WTC11 (cell line): ENCODE data around the gene NDUFS2. TPM values are rescaled to one million over a fixed set of nuclear protein-coding genes. Genes with fewer than 3 reads are reported as not detected.
A peak's percentile ranks its signal among the peaks of the same experiment; 100 is the strongest.

Experiments used
- ATAC-seq: fragments of 200-7000 bp; cut with Tn5 transposase; 2 replicates; pipeline ENCODE4 v1.10.0; 2021; ENCODE audit warnings: mild to moderate bottlenecking, moderate library complexity
- CTCF ChIA-PET: fragments of 300-600 bp; sonication (Branson Sonifier 250); formaldehyde crosslinking; loops from one replicate; lab custom pipeline; 2021; ENCODE audit warnings: antibody characterized with exemption; lab: Charles Lee
- POLR2A ChIA-PET: fragments of 350-600 bp; sonication (Branson Sonifier 250); formaldehyde crosslinking; loops from one replicate; lab custom pipeline; 2021; ENCODE audit warnings: antibody characterized with exemption; lab: Charles Lee
- DNase-seq: peaks from one replicate; pipeline ENCODE4 v3.0.0; 2021; ENCODE audit warnings: low spot score
- H3K27ac Mint-ChIP-seq: 2 replicates; pipeline ENCODE4 v1.8.0; 2021; ENCODE audit warnings: mixed read lengths
- H3K27me3 Mint-ChIP-seq: 2 replicates; pipeline ENCODE4 v1.8.0; 2021; ENCODE audit warnings: low read depth, mild to moderate bottlenecking, moderate library complexity, mixed read lengths
- H3K36me3 Mint-ChIP-seq: 2 replicates; pipeline ENCODE4 v1.8.0; 2021; ENCODE audit warnings: mixed read lengths
- H3K4me1 Mint-ChIP-seq: 2 replicates; pipeline ENCODE4 v1.8.0; 2022; ENCODE audit warnings: mixed read lengths
- H3K4me3 Mint-ChIP-seq: 2 replicates; pipeline ENCODE4 v1.8.0; 2021; ENCODE audit warnings: mild to moderate bottlenecking, moderate library complexity, mixed read lengths
- H3K9me3 Mint-ChIP-seq: 2 replicates; pipeline ENCODE4 v1.8.0; 2021; ENCODE audit warnings: mixed read lengths
- ETV6 ChIP-seq: sonication (generic); formaldehyde crosslinking; IDR thresholded peaks from 2 replicates; pipeline ENCODE4 v1.8.1; 2022; ENCODE audit warnings: mild to moderate bottlenecking, missing genetic modification reagents
- FOXK1 ChIP-seq: sonication (generic); formaldehyde crosslinking; IDR thresholded peaks from 2 replicates; pipeline ENCODE4 v1.8.0; 2022; ENCODE audit warnings: mild to moderate bottlenecking, moderate library complexity, missing genetic modification reagents
- JAZF1 ChIP-seq: fragments of 250-450 bp; sonication (Bioruptor Pico); IDR thresholded peaks from 2 replicates; pipeline ENCODE4 v1.9.0; 2021; ENCODE audit warnings: moderate library complexity, mild to moderate bottlenecking, inconsistent platforms
- NFYB ChIP-seq: sonication (generic); formaldehyde crosslinking; conservative IDR thresholded peaks from 2 replicates; pipeline ENCODE4 v1.8.0; 2022; ENCODE audit warnings: low read depth, missing genetic modification reagents
- SOX15 ChIP-seq: fragments of 250-450 bp; sonication (Bioruptor Pico); IDR thresholded peaks from 2 replicates; pipeline ENCODE4 v1.9.0; 2021; ENCODE audit warnings: mild to moderate bottlenecking
- SP1 ChIP-seq: sonication (generic); formaldehyde crosslinking; conservative IDR thresholded peaks from 2 replicates; pipeline ENCODE4 v1.8.1; 2022; ENCODE audit warnings: missing genetic modification reagents
- TEAD1 ChIP-seq: sonication (generic); formaldehyde crosslinking; IDR thresholded peaks from 2 replicates; pipeline ENCODE4 v1.8.0; 2022; ENCODE audit warnings: mild to moderate bottlenecking, missing genetic modification reagents
- ZNF317 ChIP-seq: sonication (generic); formaldehyde crosslinking; IDR thresholded peaks from 2 replicates; pipeline ENCODE4 v1.8.1; 2023; ENCODE audit warnings: low read depth, mild to moderate bottlenecking, moderate library complexity, missing genetic modification reagents, borderline replicate concordance
- ZNF416 ChIP-seq: fragments of 250-450 bp; sonication (Bioruptor Pico); IDR thresholded peaks from 2 replicates; pipeline ENCODE4 v1.9.0; 2021; ENCODE audit warnings: mild to moderate bottlenecking, inconsistent platforms
- ZNF423 ChIP-seq: fragments of 250-450 bp; sonication (Bioruptor Pico); IDR thresholded peaks from 2 replicates; pipeline ENCODE4 v2.1.2; 2022; ENCODE audit warnings: mild to moderate bottlenecking, moderate library complexity
- total RNA-seq: library from RNA; stranded (reverse); gene quantifications from 3 replicates; pipeline ENCODE4 v1.2.3, GENCODE V29; 2021
- TF ChIP-seq, protein P1 (sequence below): sonication (generic); formaldehyde crosslinking; IDR thresholded peaks from 2 replicates; pipeline ENCODE4 v1.8.1; 2022; ENCODE audit warnings: mild to moderate bottlenecking, moderate library complexity, missing genetic modification reagents
- TF ChIP-seq, protein P2 (sequence below): sonication (generic); formaldehyde crosslinking; IDR thresholded peaks from 2 replicates; pipeline ENCODE4 v1.8.1; 2023; ENCODE audit warnings: mild to moderate bottlenecking, moderate library complexity, missing genetic modification reagents
- TF ChIP-seq, protein P3 (sequence below): sonication (generic); formaldehyde crosslinking; IDR thresholded peaks from 2 replicates; pipeline ENCODE4 v1.8.1; 2023; ENCODE audit warnings: mild to moderate bottlenecking, missing genetic modification reagents, moderate library complexity
- TF ChIP-seq, protein P4 (sequence below): sonication (generic); formaldehyde crosslinking; IDR thresholded peaks from 2 replicates; pipeline ENCODE4 v1.8.0; 2023; ENCODE audit warnings: missing genetic modification reagents, mild to moderate bottlenecking, borderline replicate concordance
- TF ChIP-seq, protein P5 (sequence below): sonication (generic); formaldehyde crosslinking; IDR thresholded peaks from 2 replicates; pipeline ENCODE4 v1.8.0; 2022; ENCODE audit warnings: missing genetic modification reagents
- TF ChIP-seq, protein P6 (sequence below): sonication (generic); formaldehyde crosslinking; IDR thresholded peaks from 2 replicates; pipeline ENCODE4 v1.8.0; 2022; ENCODE audit warnings: mild to moderate bottlenecking, missing genetic modification reagents

The NDUFS2 gene
- total RNA-seq, 1 experiment from 2014 or later = 108 TPM

DNA sequence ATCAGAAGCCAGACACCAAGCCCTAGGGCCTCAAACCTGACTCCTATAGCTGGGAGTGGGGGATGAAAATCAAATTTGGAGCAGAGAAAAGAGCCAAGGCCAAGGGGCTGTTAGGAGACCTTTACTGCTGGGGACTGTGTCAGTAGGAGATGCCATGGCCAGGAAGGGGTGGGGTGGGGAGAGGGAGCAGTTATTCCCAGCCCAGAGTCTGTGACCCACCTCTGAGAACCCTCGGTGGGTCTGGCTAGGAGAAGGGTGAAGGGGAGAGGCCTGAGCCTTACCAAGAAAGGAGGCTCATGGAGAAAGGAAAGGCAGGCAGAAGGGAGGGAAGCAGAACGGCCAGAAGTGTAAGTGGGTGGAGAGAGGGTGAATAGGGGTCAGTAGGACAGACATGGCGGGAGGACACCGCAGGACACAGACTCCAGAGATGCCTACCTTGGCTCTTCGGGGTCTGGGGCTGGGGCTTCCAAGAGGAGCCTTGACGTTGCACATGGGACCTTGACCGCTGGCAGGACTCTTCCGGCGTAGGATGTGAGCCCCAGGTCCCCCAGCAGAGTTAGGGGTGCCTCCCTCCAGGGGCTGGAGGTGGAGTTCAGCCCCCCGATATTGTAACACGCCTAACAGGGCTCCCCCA lies 4.5 kb upstream of the NDUFS2 start:
- no peaks in the 10 kb centered on the region for H3K27me3 Mint-ChIP-seq
- POLR2A ChIA-PET = interaction anchor here (0.6 to 1.8 kb wide), 6 partner anchors 20 to 192 kb away, joined by 3 to 9 read pairs (median 4); partner anchors contain the start of genes B4GALT3, PPOX and TOMM40L
- H3K4me3 Mint-ChIP-seq = peak overlapping the region; percentile 62
- ATAC-seq (no peak), DNase-seq (no peak)
- H3K27ac Mint-ChIP-seq = no peak overlapping the region
- TF ChIP-seq ETV6 (CRISPR knock-in tag) (no peak), ZNF317 (no peak)
- no peaks in the 10 kb centered on the region for H3K36me3 Mint-ChIP-seq
- no peaks in the 10 kb centered on the region for H3K9me3 Mint-ChIP-seq
- H3K4me1 Mint-ChIP-seq = peaks cover 57% of the 10 kb centered on the region
- CTCF ChIA-PET = interaction anchor here (0.6 to 3.3 kb wide), 24 partner anchors 9 to 243 kb away, joined by 3 to 47 read pairs (median 4); partner anchors contain the start of genes B4GALT3, ITLN2, MPZ and PPOX

DNA sequence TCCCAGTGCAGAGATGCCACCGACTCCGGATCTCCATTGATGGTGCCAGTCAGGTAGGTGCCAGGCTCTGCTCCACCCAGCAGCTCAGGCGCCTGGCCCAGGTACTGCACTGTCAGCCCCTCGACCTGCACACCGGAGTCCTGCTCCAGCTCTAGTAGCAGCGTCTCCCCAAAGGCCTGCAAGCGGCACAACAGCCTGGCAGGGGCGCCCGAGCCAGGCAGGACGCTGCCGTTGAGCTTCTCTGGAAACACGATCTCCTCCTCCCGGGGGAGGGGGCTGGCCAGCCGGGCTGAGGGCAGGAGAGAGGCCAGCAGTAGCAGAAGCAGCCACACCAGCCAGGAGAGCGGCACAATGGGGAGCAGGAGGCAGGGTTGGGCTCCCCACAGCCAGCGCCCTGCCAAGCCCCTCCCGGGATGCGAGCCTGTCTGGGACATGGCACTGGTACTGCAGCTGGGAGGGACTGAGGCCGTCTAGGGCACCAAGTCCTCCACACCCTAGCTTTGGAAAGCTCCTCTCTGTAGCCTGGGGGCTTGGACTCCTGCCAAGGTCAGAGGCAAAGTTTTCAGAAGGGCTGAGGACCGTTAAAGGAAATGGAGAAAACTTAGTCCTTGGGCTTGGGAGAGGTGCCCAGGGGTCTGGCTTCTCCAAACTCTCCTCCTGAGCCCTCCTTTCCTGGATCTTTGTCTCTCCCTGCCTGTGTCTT lies 3.8 kb upstream of the NDUFS2 start:
- TF ChIP-seq TEAD1 (0 out of 2 replicates have a peak, but pooled peaks have one; percentile 12), JAZF1 (no peak), ZNF416 (no peak), FOXK1 (CRISPR knock-in tag) (no peak)
- TF ChIP-seq, protein P1, sequence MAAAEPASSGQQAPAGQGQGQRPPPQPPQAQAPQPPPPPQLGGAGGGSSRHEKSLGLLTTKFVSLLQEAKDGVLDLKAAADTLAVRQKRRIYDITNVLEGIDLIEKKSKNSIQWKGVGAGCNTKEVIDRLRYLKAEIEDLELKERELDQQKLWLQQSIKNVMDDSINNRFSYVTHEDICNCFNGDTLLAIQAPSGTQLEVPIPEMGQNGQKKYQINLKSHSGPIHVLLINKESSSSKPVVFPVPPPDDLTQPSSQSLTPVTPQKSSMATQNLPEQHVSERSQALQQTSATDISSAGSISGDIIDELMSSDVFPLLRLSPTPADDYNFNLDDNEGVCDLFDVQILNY (CRISPR knock-in tag) = 0 out of 2 replicates have a peak, but pooled peaks have one; percentile 26
- TF ChIP-seq, protein P2, sequence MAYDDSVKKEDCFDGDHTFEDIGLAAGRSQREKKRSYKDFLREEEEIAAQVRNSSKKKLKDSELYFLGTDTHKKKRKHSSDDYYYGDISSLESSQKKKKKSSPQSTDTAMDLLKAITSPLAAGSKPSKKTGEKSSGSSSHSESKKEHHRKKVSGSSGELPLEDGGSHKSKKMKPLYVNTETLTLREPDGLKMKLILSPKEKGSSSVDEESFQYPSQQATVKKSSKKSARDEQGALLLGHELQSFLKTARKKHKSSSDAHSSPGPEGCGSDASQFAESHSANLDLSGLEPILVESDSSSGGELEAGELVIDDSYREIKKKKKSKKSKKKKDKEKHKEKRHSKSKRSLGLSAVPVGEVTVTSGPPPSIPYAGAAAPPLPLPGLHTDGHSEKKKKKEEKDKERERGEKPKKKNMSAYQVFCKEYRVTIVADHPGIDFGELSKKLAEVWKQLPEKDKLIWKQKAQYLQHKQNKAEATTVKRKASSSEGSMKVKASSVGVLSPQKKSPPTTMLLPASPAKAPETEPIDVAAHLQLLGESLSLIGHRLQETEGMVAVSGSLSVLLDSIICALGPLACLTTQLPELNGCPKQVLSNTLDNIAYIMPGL (CRISPR knock-in tag) = 0 out of 2 replicates have a peak, but pooled peaks have one; percentile 35
- TF ChIP-seq, protein P3, sequence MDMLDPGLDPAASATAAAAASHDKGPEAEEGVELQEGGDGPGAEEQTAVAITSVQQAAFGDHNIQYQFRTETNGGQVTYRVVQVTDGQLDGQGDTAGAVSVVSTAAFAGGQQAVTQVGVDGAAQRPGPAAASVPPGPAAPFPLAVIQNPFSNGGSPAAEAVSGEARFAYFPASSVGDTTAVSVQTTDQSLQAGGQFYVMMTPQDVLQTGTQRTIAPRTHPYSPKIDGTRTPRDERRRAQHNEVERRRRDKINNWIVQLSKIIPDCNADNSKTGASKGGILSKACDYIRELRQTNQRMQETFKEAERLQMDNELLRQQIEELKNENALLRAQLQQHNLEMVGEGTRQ (CRISPR knock-in tag) = 0 out of 2 replicates have a peak, but pooled peaks have one; percentile 7
- DNase-seq (peak; percentile 79), ATAC-seq (peak; percentile 38)
- no peaks in the 10 kb centered on the region for H3K27me3 Mint-ChIP-seq
- peaks cover 57% of the 10 kb centered on the region for H3K4me1 Mint-ChIP-seq
- no peaks in the 10 kb centered on the region; the same call in 1 of the 2 replicates for H3K36me3 Mint-ChIP-seq
- peak overlapping the region; percentile 62 for H3K4me3 Mint-ChIP-seq
- POLR2A ChIA-PET = interaction anchor here (0.6 to 1.8 kb wide), 7 partner anchors 21 to 191 kb away, joined by 3 to 9 read pairs (median 3); partner anchors contain the start of genes B4GALT3, PPOX and TOMM40L
- CTCF ChIA-PET = interaction anchor here (0.5 to 3.3 kb wide), 24 partner anchors 8 to 244 kb away, joined by 3 to 47 read pairs (median 3); partner anchors contain the start of genes B4GALT3, F11R, ITLN2 and MPZ
- H3K9me3 Mint-ChIP-seq = no peaks in the 10 kb centered on the region
- H3K27ac Mint-ChIP-seq = peak overlapping the region; percentile 86; the same call in 1 of the 2 replicates

DNA sequence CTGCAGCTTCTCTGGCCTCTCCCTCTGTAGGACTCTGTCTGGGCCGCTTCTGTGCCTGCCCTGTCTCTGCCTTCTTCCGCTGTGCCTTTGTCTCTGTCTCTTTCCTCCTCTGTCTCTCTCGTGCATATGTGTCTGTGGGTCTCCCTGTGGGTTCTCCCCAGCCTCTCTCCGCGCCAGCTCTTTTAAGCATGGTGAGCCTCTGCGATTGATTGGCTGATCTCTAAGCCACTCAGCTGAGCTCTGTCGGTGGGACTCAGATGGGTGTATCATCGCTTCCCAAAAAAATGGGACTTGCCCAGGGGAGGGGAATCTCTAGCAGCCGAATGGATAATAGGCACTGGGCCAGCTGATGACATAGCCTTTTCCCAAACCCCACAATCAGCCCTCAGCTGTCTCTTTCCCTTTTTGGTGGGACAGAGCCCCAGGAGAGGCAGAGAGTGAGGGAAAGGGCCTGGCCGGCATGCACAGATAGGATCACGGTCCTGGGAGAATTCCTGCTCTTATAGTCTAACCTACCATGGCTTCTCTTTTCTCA lies 3.2 kb upstream of the NDUFS2 start, which contains the start of gene ADAMTS4:
Gene ADAMTS4, minus strand, starts transcription at position 158 of the 535 bp plus-strand sequence. CDS start 427 bp downstream, outside the sequence.
- ATAC-seq = peak; percentile 13
- peak; percentile 42 for DNase-seq
- CTCF ChIA-PET = interaction anchor here (0.5 to 3.3 kb wide), 21 partner anchors 10 to 244 kb away, joined by 3 to 47 read pairs (median 3); partner anchors contain the start of genes B4GALT3, F11R, ITLN2 and PCP4L1
- Mint-ChIP-seq H3K27me3 (no peaks in the 10 kb centered on the region), H3K4me1 (peaks cover 60% of the 10 kb centered on the region), H3K9me3 (no peaks in the 10 kb centered on the region), H3K27ac (peak within 1 kb of the TSS; percentile 86), H3K36me3 (peaks cover 6% of the 10 kb centered on the region), H3K4me3 (peak within 1 kb of the TSS; percentile 62)
- POLR2A ChIA-PET = interaction anchor here (1.0 to 1.8 kb wide), 4 partner anchors 22 to 190 kb away, joined by 3 to 9 read pairs (median 4); partner anchors contain the start of genes B4GALT3, PPOX and TOMM40L
- TF ChIP-seq SP1 = peak; percentile 34
- TF ChIP-seq SOX15 = no peak
- TF ChIP-seq, protein P4, sequence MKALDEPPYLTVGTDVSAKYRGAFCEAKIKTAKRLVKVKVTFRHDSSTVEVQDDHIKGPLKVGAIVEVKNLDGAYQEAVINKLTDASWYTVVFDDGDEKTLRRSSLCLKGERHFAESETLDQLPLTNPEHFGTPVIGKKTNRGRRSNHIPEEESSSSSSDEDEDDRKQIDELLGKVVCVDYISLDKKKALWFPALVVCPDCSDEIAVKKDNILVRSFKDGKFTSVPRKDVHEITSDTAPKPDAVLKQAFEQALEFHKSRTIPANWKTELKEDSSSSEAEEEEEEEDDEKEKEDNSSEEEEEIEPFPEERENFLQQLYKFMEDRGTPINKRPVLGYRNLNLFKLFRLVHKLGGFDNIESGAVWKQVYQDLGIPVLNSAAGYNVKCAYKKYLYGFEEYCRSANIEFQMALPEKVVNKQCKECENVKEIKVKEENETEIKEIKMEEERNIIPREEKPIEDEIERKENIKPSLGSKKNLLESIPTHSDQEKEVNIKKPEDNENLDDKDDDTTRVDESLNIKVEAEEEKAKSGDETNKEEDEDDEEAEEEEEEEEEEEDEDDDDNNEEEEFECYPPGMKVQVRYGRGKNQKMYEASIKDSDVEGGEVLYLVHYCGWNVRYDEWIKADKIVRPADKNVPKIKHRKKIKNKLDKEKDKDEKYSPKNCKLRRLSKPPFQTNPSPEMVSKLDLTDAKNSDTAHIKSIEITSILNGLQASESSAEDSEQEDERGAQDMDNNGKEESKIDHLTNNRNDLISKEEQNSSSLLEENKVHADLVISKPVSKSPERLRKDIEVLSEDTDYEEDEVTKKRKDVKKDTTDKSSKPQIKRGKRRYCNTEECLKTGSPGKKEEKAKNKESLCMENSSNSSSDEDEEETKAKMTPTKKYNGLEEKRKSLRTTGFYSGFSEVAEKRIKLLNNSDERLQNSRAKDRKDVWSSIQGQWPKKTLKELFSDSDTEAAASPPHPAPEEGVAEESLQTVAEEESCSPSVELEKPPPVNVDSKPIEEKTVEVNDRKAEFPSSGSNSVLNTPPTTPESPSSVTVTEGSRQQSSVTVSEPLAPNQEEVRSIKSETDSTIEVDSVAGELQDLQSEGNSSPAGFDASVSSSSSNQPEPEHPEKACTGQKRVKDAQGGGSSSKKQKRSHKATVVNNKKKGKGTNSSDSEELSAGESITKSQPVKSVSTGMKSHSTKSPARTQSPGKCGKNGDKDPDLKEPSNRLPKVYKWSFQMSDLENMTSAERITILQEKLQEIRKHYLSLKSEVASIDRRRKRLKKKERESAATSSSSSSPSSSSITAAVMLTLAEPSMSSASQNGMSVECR (CRISPR knock-in tag) = no peak
- TF ChIP-seq, protein P5, sequence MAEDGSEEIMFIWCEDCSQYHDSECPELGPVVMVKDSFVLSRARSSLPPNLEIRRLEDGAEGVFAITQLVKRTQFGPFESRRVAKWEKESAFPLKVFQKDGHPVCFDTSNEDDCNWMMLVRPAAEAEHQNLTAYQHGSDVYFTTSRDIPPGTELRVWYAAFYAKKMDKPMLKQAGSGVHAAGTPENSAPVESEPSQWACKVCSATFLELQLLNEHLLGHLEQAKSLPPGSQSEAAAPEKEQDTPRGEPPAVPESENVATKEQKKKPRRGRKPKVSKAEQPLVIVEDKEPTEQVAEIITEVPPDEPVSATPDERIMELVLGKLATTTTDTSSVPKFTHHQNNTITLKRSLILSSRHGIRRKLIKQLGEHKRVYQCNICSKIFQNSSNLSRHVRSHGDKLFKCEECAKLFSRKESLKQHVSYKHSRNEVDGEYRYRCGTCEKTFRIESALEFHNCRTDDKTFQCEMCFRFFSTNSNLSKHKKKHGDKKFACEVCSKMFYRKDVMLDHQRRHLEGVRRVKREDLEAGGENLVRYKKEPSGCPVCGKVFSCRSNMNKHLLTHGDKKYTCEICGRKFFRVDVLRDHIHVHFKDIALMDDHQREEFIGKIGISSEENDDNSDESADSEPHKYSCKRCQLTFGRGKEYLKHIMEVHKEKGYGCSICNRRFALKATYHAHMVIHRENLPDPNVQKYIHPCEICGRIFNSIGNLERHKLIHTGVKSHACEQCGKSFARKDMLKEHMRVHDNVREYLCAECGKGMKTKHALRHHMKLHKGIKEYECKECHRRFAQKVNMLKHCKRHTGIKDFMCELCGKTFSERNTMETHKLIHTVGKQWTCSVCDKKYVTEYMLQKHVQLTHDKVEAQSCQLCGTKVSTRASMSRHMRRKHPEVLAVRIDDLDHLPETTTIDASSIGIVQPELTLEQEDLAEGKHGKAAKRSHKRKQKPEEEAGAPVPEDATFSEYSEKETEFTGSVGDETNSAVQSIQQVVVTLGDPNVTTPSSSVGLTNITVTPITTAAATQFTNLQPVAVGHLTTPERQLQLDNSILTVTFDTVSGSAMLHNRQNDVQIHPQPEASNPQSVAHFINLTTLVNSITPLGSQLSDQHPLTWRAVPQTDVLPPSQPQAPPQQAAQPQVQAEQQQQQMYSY (CRISPR knock-in tag) = no peak
- TF ChIP-seq, protein P6, sequence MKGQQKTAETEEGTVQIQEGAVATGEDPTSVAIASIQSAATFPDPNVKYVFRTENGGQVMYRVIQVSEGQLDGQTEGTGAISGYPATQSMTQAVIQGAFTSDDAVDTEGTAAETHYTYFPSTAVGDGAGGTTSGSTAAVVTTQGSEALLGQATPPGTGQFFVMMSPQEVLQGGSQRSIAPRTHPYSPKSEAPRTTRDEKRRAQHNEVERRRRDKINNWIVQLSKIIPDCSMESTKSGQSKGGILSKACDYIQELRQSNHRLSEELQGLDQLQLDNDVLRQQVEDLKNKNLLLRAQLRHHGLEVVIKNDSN = no peak
- TF ChIP-seq ZNF423 (CRISPR knock-in tag) = no peak
- TF ChIP-seq NFYB = peak; percentile 68
